ENCODE data around the gene SPOUT1.
"Not testable (repeated sequence)": the region's sequence is repeated elsewhere in the genome, so short reads cannot be mapped to it uniquely, and the experiment has no call there.

SPOUT1 gene

DNA sequence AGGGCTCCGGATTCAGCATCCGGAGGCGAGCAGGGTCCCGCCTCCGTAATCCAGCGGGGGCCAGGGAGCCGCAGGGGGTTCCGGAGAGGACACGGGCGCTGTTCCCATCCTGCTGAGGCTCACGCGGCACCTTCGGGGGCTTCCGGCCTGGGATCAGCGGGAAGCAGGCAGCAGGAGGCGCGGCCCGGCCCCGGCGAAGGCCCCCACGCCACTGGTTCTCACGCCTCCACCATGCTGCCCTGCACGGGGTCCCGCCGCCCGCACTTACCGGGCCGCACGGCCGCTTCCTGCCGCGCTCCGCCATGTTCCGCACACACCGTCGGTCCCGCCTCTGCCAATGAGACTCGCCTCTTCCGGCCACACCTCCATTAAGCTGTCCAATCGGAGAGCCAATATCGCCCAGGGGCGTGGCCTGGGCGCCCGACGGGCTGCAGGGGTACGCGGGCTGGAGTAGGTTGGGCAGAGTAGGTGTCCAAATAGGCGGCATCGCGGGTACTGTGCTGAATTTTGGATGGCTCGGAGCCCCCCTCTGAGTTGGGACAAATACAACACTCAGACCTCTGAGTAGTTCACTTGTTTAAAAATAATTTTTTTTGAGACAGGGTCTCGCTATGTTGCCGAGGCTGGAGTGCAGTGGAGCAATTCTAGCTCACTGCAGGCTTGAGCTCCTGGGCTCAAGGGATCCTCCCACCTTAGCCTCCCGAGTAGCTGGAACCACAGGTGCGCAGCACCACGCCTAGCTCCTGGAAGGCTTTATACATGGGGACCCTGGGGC, at the start of gene SPOUT1:
Gene SPOUT1 (minus strand): TSS at position 318 of the 775 bp plus-strand sequence. CDS start 14 bp downstream, at position 304.
- DNase-seq (ENCODE audit: low read depth) = peak; percentile 89

DNA sequence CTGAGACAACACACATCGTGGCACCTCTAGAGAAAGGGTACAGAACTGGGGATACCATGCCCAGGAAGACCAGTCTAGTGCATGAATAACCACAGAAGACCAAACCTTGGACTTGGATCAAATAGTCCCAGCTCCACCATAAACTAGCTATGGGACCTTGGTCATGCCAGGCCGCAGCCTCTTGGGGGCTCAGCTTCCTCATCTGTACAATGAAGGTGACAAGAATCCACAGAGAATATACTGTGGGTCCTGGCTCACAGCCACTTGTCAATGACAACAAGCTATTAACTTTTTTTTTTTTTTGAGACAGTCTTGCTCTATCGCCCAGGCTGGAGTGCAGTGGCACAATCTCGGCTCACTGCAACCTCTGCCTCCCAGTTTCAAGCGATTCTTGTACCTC, 48.3 kb upstream of the SPOUT1 start:
- no peak for DNase-seq (ENCODE audit: low read depth)

DNA sequence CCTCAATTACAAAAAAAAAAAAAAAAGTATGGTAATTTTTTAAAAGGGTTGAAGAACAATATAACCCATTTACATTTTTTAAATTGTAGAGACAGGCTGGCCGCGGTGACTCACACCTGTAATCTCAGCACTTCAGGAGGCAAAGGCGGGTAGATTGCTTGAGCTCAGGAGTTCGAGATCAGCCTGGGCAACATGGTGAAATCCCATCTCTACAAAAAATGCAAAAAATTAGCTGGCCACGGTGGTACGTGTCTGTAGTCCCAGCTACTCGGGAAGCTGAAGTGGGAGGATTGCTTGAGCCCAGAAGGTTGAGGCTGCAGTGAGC, 41.3 kb upstream of the SPOUT1 start:
- not testable (repeated sequence) for DNase-seq (ENCODE audit: low read depth)

DNA sequence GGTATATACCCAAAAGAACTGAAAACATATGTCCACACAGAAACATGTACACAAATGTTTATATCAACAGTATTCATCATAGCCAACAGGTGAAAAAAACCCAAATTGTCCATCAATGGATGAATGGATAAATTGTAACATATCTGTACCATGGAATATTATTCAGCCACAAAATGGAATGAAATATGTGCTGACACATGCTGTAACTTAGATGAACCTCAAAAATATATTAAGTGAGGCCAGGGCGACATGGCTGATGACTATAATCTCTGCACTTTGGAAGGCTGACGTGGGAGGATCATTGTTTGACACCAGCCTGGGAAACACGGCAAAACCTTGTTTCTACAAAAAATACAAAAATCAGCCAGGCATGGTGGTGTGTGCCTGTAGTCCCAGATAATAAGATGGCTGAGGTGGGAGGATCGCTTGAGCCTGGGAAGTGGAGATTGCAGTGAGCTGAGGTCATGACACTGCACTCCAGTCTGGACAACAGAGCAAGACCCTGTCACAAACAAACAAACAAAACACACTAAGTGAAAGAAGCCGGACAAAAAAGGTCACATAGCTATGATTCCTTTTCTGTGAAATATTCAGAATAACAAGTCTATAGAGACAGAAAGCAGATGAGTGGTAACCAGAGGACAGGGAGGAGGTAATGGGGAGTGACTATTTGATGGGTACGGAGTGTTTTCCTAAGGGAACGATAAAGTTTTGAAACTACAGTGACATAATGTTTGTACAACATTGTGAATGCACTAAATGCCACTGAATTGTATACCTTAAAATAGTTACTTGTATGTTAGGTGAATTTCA, 40.7 kb upstream of the SPOUT1 start:
- DNase-seq (ENCODE audit: low read depth) = no peak

DNA sequence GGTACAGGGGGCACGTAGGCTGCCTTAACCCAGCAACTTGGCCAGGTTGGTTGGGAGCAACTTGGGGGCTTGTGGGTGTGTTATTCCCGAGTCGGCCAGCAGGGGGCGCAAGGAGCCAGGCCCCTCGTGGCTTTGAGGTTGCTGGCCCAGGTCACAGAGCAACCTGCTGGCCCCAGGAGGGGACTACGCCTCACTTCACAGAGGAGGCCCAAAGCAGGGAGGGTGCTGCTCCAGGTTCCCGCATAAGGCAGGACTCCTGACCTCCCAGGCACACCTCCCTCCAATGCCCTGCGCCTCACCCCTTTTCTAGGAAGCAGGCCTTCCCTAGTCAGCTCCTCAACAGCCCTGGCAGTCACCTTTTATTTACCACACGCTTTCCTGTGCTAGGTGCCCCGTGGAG, 34.1 kb upstream of the SPOUT1 start:
- DNase-seq (ENCODE audit: low read depth) = peak; percentile 82

GRCh38 chr9:128862401-128862851, 32.8 kb upstream of the SPOUT1 start:
- no peak for DNase-seq (ENCODE audit: low read depth)

DNA sequence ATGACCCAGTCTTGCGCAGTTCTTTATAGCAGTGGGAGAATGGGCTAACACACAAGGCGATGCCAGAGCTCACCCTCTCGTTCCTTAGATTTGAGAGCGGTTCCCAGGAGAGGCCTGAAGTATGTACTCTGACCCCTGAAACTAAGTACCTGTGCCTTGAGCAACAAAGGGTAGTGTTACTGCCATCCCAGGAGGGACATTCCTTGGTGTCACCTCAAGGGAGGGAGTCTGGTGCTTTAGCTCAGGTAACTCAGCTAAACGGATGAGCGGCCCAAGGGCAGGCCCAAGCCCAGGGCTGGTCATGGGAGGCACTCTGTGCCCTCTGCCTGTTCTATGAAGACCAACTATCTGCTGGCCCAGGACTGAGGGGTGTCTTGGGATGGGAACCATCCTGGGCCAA, 31.9 kb upstream of the SPOUT1 start:
- DNase-seq (ENCODE audit: low read depth) = no peak

GRCh38 chr9:128860937-128861336, 31.3 kb upstream of the SPOUT1 start:
- no peak for DNase-seq (ENCODE audit: low read depth)

- DNase-seq (ENCODE audit: low read depth) = not testable (repeated sequence)
Measured at GRCh38 chr9:128858476-128858875, 28.9 kb upstream of the SPOUT1 start.

GRCh38 chr9:128854454-128854853, 24.9 kb upstream of the SPOUT1 start:
- not testable (repeated sequence) for DNase-seq (ENCODE audit: low read depth)

- DNase-seq (ENCODE audit: low read depth) = not testable (repeated sequence)
Measured at GRCh38 chr9:128852646-128853045, 23.1 kb upstream of the SPOUT1 start.

DNA sequence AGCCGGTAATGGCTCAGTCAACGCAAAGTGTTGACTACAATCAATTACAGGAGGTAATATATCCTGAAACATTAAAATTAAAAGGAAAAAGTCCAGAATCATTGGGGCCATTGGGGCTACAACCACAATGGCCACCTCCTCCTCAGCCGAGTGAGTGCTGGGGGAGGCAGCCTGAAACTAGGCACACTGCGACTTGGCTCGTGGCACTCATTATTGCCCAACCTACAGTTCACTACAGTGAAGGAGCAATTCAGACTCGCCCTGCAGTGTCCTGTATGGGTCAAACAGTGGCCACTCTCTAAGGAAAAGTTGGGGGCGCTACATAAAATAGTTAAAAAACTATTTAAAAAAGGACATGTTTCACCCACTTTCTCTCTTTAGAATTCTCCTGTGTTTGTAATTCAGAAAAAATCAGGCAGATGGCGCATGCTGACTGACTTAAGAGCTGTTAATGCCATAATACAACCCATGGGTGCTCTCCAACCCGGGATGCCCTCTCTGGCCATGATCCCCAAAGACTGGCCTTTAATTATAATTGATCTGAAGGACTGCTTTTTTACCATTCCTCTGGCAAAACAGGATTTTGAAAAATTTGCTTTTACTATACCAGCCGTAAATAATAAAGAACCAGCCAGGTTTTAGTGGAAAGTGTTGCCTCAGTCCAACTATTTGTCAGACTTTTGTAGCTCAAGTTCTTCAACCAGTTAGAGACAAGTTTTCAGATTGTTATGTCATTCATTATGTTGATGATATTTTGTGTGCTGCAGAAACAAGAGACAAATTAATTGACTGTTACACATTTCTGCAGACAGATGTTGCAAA, 22.4 kb upstream of the SPOUT1 start:
- DNase-seq (ENCODE audit: low read depth) = not testable (repeated sequence)

DNA sequence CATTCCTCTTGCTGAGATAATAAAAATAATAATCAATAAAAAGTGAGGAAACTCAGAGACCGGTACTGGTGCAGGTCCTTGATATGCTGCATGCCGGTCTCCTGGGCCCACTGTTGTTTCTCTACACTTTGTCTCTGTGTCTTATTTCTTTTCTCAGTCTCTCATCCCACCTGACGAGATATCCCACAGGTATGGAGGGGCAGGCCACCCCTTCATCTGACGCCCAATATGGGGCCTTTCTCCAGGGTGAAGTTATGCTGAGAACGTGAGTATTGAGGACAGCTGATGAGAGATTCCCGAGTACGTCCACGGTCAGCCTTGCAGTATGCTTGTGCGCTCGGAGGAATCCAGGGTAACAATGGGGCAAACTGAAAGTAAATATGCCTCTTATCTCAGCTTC, 21.4 kb upstream of the SPOUT1 start:
- not testable (repeated sequence) for DNase-seq (ENCODE audit: low read depth)

- no peak for DNase-seq (ENCODE audit: low read depth)
Measured at GRCh38 chr9:128847803-128848202, 18.2 kb upstream of the SPOUT1 start.

- DNase-seq (ENCODE audit: low read depth) = no peak
Measured at GRCh38 chr9:128846680-128847030, 17.1 kb upstream of the SPOUT1 start.

GRCh38 chr9:128845186-128845931, 15.8 kb upstream of the SPOUT1 start:
- DNase-seq (ENCODE audit: low read depth) = no peak

GRCh38 chr9:128843171-128843570, 13.6 kb upstream of the SPOUT1 start:
- not testable (repeated sequence) for DNase-seq (ENCODE audit: low read depth)

DNA sequence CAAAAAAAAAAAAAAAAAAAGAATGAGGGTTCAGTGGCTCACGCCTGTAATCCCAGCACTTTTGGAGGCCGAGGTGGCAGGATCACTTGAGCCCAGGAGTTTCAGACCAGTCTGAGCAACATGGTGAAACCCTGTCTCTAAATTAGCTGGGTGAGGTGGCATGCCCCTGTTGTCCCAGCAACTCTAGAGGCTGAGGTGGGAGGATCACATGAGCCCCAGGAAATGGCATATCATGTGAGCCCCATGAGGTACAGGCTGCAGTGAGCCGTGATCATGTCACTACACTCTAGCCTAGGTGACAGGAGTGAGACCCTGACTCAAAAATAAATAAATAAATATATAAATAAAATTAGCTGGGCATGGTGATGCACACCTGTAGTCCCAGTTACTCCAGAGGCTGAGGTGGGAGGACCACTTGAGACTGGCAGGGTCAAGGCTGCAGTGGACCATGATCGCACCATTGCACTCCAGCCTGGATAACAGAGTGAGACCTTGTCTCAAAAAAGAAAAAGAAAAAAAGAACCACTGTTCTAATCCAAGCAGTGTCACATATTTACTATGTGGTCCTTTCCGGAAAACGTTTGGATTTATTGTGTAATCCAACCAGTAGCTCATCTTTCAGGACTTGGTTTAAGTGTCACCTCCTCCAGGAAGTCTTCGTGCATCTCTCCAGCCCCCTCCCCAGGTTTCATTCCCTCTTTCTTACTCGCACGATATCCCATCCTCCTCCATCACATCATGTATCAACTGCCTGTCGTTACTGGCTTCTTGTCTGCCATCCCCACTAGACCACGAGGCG, 12.3 kb upstream of the SPOUT1 start:
- no peak for DNase-seq (ENCODE audit: low read depth)

DNA sequence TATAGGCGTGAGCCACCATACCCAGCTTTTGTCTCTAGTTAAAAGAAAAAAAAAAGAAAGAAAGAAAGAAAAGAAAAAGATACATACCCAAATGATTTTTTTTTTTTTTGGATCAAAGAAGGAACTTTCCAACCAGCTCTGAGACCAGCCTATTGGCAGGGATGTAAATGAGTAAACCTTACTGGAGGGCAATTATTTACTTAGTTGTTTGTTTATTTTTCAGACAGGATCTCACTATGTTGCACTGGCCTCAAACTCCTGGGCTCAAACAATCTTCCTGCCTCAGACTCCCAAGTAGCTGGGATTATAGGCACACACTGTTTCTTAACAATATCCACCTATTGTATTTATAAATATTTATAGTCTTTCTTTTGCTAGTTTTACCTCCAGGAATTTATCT, 10.9 kb upstream of the SPOUT1 start:
- DNase-seq (ENCODE audit: low read depth) = no peak

DNA sequence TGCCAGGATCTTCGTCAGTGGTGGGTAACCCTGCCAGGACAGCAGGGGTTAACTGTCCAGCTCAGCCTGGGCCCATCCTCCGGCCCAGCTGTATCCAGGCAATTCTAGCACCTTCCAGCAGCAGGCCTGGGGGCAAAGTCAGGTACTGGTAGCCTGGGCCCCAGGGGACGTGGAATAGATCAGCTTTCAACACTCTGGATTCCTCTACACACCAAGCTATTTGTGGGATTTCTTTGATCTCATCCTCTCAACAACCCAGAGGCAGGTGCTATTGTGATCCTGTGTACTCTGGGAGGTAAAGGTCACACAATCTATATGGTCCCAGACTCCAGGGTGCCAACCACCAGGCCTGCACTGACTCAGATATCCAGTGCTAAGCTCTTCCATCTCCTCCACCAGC, 8.7 kb upstream of the SPOUT1 start:
- no peak for DNase-seq (ENCODE audit: low read depth)
